MM.1S (cell line): ENCODE results near the gene DACH1.

ENCODE experiments used
- DNase-seq: peaks from one replicate; pipeline ENCODE4 v3.0.0-alpha.2; 2015
- H2AFZ ChIP-seq: fragments of 300-600 bp; sonication (generic); 2 replicates; pipeline ENCODE4 v1.6.0; 2016; ENCODE audit warnings: antibody characterized with exemption, low read length
- H3F3A ChIP-seq: fragments of 300-600 bp; sonication (generic); 2 replicates; pipeline ENCODE4 v1.6.1; 2016; ENCODE audit warnings: mild to moderate bottlenecking, antibody characterized with exemption, low read length, moderate library complexity, mixed read lengths; ENCODE audit not compliant: insufficient read depth
- H3K27ac ChIP-seq: fragments of 300-600 bp; sonication (generic); 2 replicates; pipeline ENCODE4 v1.5.1; 2016; ENCODE audit warnings: mild to moderate bottlenecking, low read length
- H3K27me3 ChIP-seq: fragments of 300-600 bp; sonication (generic); replicated peaks from 2 replicates; pipeline ENCODE4 v1.6.0; 2016; ENCODE audit warnings: low read length; ENCODE audit not compliant: insufficient read depth
- H3K36me3 ChIP-seq: fragments of 300-600 bp; sonication (generic); replicated peaks from 2 replicates; pipeline ENCODE4 v1.6.1; 2016; ENCODE audit warnings: mild to moderate bottlenecking, low read length, mixed read lengths; ENCODE audit not compliant: insufficient read depth
- H3K4me1 ChIP-seq: fragments of 300-600 bp; sonication (generic); 2 replicates; pipeline ENCODE4 v1.6.1; 2016; ENCODE audit warnings: low read length, mixed read lengths
- H3K4me2 ChIP-seq: fragments of 300-600 bp; sonication (generic); 2 replicates; pipeline ENCODE4 v1.6.0; 2016; ENCODE audit warnings: low read depth, low read length
- H3K4me3 ChIP-seq: fragments of 300-600 bp; sonication (generic); 2 replicates; pipeline ENCODE4 v1.5.1; 2016; ENCODE audit warnings: low read length, mixed read lengths
- H3K79me2 ChIP-seq: fragments of 300-600 bp; sonication (generic); 2 replicates; pipeline ENCODE4 v1.6.1; 2016; ENCODE audit warnings: mixed run types, low read length, mixed read lengths
- H3K9ac ChIP-seq: fragments of 300-600 bp; sonication (generic); 2 replicates; pipeline ENCODE4 v1.6.1; 2016; ENCODE audit warnings: low read length, mixed read lengths
- H3K9me2 ChIP-seq: fragments of 300-600 bp; sonication (generic); replicated peaks from 2 replicates; pipeline ENCODE4 v1.6.1; 2016; ENCODE audit warnings: mild to moderate bottlenecking, low read length, mixed read lengths; ENCODE audit not compliant: insufficient read depth
- H3K9me3 ChIP-seq: fragments of 300-600 bp; sonication (generic); replicated peaks from 2 replicates; pipeline ENCODE4 v1.6.1; 2016; ENCODE audit warnings: mild to moderate bottlenecking, low read length, mixed read lengths; ENCODE audit not compliant: insufficient read depth
- H4K20me1 ChIP-seq: fragments of 300-600 bp; sonication (generic); 2 replicates; pipeline ENCODE4 v1.6.1; 2016; ENCODE audit warnings: mild to moderate bottlenecking, low read length, moderate library complexity, mixed read lengths; ENCODE audit not compliant: insufficient read depth
- EZH2 ChIP-seq: fragments of 300-600 bp; sonication (generic); optimal IDR thresholded peaks from 2 replicates; pipeline ENCODE3; 2017; ENCODE audit warnings: low read depth, mild to moderate bottlenecking, antibody characterized with exemption, low read length, mixed read lengths
- EZH2phosphoT487 ChIP-seq: fragments of 300-600 bp; sonication (generic); IDR thresholded peaks from 2 replicates; pipeline ENCODE4 v1.6.1; 2018; ENCODE audit warnings: antibody characterized with exemption, low read length
- TF ChIP-seq, protein P1 (sequence below): fragments of 300-600 bp; sonication (generic); IDR thresholded peaks from 2 replicates; pipeline ENCODE4 v1.5.1; 2016; ENCODE audit warnings: antibody characterized with exemption, low read length, mixed read lengths

Gene DACH1

DNA sequence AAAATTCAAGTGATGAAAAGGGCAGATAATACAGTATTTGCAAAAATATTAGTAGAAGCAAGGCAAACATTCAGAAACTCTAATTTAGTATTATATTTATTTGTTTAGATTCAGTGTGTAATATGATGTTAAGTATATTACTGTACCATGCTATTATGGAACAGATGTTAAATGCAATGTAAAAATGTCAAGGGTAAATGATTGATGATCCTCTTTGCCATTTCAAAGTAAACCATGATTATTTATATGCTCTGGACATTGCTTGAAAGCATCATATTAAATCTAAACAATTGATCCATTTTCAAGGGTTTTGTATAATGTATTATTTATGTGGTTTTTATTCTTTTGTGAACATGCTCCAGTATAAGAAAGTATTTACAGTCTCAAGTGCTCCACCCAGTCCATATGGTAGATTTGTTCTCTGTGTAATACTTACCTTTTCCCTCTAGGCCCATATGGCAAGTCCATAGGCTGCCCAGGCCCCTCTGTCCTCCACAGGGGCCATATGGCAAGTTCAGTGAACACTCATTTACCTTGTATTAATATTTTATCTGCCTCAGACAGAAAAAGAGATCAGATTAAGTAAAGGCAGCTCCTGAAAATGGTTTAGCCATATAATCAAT lies 353.5 kb downstream of the DACH1 start:
- Histone ChIP-seq H3K36me3 (no peaks in the 10 kb centered on the region), H3K4me3 (no peak overlapping the region), H3K27me3 (no peaks in the 10 kb centered on the region), H3K9ac (no peak overlapping the region), H3F3A (no peaks in the 10 kb centered on the region), H4K20me1 (no peaks in the 10 kb centered on the region), H3K9me2 (no peaks in the 10 kb centered on the region), H3K4me2 (no peak overlapping the region), H3K27ac (no peak overlapping the region), H3K9me3 (no peaks in the 10 kb centered on the region), H2AFZ (no peak overlapping the region), H3K4me1 (no peaks in the 10 kb centered on the region), H3K79me2 (no peaks in the 10 kb centered on the region)
- TF ChIP-seq EZH2phosphoT487: no peak
- TF ChIP-seq, protein P1, sequence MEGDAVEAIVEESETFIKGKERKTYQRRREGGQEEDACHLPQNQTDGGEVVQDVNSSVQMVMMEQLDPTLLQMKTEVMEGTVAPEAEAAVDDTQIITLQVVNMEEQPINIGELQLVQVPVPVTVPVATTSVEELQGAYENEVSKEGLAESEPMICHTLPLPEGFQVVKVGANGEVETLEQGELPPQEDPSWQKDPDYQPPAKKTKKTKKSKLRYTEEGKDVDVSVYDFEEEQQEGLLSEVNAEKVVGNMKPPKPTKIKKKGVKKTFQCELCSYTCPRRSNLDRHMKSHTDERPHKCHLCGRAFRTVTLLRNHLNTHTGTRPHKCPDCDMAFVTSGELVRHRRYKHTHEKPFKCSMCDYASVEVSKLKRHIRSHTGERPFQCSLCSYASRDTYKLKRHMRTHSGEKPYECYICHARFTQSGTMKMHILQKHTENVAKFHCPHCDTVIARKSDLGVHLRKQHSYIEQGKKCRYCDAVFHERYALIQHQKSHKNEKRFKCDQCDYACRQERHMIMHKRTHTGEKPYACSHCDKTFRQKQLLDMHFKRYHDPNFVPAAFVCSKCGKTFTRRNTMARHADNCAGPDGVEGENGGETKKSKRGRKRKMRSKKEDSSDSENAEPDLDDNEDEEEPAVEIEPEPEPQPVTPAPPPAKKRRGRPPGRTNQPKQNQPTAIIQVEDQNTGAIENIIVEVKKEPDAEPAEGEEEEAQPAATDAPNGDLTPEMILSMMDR: no peak
- TF ChIP-seq EZH2: no peak
- DNase-seq: no peak

DNA sequence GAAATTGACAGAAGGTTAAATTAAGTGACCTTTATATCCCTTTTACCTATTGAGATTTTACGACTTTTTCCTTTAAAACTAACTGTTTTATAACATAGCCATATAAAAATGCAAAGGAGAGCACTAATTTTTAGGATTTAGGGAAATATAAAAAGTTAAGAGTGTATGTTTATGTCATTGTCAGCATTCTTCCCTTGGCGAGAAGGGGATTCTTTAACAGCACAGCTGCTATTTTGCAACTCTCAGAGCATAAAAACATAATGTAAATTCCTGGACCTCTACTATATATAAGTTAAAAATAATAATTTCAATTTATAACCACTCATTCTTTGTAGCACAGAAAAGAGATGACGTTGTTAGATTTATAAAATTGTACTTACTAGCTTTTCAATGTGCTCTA lies 363.2 kb downstream of the DACH1 start:
- Histone ChIP-seq H3K79me2 (no peaks in the 10 kb centered on the region), H3K4me3 (no peak overlapping the region), H3K9me2 (no peaks in the 10 kb centered on the region), H3K9me3 (no peaks in the 10 kb centered on the region), H3K9ac (no peak overlapping the region), H2AFZ (no peak overlapping the region), H3K27ac (no peak overlapping the region), H3F3A (no peaks in the 10 kb centered on the region), H3K4me2 (no peak overlapping the region), H3K27me3 (no peaks in the 10 kb centered on the region), H4K20me1 (no peaks in the 10 kb centered on the region), H3K4me1 (no peaks in the 10 kb centered on the region), H3K36me3 (no peaks in the 10 kb centered on the region)
- DNase-seq: no peak
- TF ChIP-seq, protein P1: no peak
- no peak for TF ChIP-seq EZH2phosphoT487
- TF ChIP-seq EZH2: no peak

DNA sequence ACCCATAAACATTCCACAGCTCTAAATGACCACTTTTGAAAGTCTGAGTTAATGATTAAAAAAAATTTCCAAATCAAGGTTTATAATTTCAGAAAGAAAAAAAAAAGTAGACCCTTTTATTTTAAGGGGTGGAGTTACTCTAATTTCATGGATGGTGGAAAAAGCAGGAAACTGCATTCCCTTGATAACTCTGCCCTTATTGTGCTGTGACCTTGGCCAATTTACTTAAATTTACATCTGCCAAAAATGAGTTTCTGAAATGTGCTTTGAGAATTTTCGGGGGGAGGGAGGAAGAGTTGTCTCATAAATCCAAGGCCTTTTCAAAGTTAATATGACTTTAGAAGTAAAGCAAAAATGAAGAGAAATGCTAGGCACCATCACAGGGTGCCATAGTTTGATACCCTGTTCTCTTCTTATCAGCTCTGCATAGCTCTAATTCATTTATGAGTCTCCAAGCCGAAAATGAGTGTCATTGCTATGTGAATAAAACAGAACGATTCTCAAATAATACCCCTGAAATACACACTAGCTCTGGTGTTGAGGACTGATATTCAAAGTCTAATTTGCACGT lies 367.0 kb downstream of the DACH1 start:
- Histone ChIP-seq H3F3A (no peaks in the 10 kb centered on the region), H3K4me1 (no peaks in the 10 kb centered on the region), H3K4me3 (no peak overlapping the region), H3K9me2 (no peaks in the 10 kb centered on the region), H3K4me2 (no peak overlapping the region), H3K27me3 (no peaks in the 10 kb centered on the region), H2AFZ (no peak overlapping the region), H3K79me2 (no peaks in the 10 kb centered on the region), H4K20me1 (no peaks in the 10 kb centered on the region), H3K9ac (no peak overlapping the region), H3K36me3 (no peaks in the 10 kb centered on the region), H3K27ac (no peak overlapping the region), H3K9me3 (no peaks in the 10 kb centered on the region)
- no peak for DNase-seq
- TF ChIP-seq EZH2 (no peak), EZH2phosphoT487 (no peak)
- TF ChIP-seq, protein P1: no peak
